ENCODE measurements around the gene FKBP4.

The FKBP4 gene

DNA sequence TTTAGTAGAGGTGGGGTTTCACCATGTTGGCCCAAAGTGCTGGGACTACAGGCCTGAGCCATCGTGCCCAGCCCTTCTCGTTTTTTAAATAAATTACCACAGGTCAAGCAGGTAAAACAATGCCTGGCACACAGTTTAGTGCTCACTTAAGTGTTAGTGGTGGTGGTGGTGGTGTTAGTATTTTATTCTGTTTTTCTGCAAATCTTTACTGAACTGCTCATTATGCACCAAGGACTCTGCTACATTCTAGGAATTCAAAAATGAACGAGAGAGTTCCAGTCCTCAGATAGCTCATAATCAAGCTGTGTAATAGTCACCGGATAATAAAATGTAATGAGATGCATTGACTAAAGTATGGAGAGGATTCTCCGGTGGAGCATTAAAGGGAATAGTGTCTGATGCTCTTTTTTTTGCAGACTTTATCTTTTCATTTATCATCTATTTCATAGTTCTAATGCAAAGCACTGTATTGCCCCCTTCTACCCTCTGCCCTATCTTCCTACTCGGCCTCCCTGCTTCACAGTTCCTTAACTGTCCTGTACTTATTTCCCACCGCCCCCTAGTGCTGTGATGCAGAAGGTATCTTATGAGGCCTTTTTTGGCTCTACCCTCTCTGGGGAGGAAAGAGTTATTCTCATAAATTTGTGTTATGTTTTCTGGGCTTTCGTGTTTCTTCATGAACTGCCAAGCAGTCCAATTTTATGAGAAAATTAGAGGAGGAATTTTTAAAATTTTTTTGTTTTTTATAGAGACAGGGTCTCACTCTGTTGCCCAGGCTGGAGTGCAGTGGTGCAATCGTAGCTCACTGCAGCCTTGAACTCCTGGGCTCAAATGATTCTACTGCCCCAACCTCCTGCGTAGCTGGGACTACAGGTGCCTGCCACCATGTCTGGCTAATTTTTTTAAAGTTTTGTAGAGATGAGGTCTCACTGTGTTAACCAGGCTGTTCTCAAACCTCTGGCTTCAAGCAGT is 18.7 kb downstream of the FKBP4 start:
- DNase-seq (peak; percentile 63), ATAC-seq (peak; percentile 49)

DNA sequence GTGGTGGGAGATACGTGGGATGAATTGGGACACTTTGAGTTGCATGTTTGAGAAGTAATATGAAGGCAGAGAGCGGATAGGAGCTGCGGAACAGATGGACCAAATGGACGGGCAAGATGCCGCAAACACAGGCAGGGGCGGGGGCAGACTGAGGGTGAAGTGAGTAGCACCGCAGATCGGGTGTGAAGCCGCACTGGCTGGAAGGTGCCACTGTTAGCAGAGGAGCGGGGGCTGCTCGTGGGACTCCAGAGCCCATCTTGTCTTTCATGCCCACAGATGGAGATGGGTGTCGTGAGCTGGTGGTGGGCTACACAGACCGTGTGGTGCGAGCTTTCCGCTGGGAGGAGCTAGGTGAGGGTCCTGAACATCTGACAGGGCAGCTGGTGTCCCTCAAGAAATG is 25.0 kb downstream of the FKBP4 start:
- DNase-seq: no peak
- ATAC-seq: no peak

DNA sequence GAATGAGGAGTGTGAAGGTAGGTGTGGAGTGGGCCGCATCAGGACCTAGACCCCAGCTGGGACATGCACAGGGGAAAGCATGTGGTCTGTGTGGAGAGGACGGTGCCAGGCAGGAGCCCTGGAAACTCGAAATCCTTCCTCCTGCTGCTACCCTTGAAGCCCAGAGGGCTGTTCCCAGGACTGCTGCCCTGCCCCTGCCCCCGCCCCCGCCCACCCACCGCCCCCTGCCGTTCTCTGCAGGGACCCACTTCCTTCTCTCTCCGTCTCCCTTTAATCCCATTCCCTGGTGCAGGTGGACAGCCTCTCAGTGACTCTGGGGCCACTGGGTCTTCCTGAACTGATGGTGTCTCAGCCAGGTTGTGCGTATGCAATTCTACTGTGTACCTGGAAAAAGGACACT is 25.7 kb downstream of the FKBP4 start:
- no peak for DNase-seq
- ATAC-seq: no peak

DNA sequence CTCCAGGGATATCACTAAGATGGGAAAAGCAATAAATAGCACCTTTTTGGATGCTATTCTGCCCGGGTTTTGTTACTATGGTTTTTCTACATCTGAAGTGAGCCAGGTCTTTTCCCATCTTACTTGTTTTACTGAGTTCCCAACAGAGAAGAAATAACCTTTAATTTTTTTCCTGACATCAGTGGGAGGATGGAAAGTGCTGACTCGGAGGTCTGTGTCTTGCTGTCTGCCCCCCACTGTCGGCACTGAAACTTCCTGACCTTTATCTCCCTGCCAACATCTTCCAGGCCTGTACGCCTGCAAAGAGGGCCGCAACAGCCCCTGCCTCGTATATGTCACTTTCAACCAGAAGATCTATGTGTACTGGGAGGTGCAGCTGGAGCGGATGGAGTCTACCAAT is 28.7 kb downstream of the FKBP4 start:
- ATAC-seq (no peak), DNase-seq (no peak)

- no peak for ATAC-seq
- DNase-seq: no peak
These were observed 29.8 kb downstream of the FKBP4 start for GRCh38 chr12:2824541-2824940.

DNA sequence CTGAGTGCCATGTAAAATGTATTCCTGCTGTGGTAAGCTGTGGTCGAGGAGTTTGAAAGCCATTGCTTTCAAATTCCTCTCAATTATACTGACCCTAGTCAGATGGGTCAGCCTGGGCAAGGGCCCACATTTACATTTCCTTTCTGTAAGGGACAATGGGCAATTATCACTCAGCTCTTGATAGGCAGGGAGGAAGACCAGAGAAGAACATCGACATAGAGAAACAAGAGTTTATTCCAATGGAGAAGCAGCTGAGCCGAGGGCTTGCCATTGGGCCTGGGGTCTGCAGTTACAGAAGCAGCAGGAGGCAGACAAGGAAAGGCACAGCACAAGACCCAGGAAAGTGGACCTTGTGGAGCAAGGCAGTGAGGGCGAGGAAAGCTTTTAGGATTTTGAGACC is 30.4 kb downstream of the FKBP4 start:
- ATAC-seq (no peak), DNase-seq (no peak)

GRCh38 chr12:2826036-2826435 is 31.3 kb downstream of the FKBP4 start:
- DNase-seq: no peak
- ATAC-seq: no peak

DNA sequence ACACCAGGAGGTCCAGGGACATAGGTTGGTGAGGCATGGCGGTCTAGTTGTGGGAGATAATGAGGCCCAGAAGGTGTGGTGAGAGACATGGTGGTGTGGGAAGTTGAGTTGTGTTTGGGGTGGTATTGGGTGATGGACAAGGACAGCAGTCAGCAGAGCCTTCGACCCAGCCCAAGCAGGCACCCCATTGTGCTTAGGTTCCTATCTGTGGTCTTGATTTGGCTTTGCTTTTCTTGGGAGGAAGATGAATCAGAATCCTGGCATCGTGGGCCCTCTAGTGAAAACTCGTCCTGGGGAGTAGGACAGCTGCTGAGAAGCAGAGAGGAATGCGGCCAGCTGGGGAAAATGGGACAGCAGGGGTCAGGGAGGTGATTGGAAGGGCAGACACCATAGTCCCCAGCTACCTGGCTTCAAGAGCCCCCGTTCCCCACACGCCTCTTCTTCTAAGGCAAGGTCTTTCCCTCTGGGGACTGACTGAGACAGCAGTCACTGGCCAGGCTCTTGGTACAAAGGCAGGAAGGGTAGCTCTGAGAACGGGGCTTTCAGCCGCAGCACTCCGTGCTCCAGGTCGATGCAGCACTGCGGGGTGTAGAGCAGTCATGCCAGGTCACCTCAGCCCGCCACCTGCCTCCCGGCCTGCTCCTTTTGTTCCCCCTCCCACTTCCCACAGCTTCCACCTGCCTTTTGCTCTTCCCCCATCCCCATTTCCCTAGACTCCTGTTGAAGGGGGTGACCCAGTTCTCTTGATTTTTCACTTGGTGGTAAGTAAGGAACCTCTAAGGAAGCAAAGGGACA is 32.1 kb downstream of the FKBP4 start:
- ATAC-seq (no peak), DNase-seq (no peak)

GRCh38 chr12:2829275-2829674 is 34.5 kb downstream of the FKBP4 start:
- DNase-seq (no peak), ATAC-seq (no peak)

- ATAC-seq: no peak
These were observed 37.9 kb downstream of the FKBP4 start for GRCh38 chr12:2832550-2833127.

GRCh38 chr12:2833327-2833726 is 38.6 kb downstream of the FKBP4 start:
- no peak for ATAC-seq
- DNase-seq: no peak

More at GRCh38 chr12:2832550-2833127, 37.9 kb downstream of the FKBP4 start:
- no peak for DNase-seq

DNA sequence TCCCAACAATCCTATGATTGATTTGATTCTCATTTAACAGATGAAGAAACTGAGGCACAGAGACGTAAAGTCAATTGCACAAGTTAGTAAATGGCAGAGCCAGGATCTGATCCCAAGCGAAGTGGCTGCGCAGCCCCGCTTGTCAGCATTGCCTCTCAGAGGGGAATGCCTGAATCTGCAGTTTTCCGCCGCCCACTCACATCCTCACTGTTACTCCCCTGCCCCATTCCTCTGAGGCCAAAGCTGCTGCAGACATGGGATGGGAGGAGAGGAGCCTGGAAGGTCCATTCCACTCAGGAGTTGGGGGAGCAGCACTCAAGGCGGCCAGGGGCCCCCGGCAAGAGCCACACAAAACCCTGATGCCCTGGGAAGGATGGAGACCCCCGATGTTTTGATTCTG is 39.0 kb downstream of the FKBP4 start:
- ATAC-seq: no peak
- DNase-seq: no peak

DNA sequence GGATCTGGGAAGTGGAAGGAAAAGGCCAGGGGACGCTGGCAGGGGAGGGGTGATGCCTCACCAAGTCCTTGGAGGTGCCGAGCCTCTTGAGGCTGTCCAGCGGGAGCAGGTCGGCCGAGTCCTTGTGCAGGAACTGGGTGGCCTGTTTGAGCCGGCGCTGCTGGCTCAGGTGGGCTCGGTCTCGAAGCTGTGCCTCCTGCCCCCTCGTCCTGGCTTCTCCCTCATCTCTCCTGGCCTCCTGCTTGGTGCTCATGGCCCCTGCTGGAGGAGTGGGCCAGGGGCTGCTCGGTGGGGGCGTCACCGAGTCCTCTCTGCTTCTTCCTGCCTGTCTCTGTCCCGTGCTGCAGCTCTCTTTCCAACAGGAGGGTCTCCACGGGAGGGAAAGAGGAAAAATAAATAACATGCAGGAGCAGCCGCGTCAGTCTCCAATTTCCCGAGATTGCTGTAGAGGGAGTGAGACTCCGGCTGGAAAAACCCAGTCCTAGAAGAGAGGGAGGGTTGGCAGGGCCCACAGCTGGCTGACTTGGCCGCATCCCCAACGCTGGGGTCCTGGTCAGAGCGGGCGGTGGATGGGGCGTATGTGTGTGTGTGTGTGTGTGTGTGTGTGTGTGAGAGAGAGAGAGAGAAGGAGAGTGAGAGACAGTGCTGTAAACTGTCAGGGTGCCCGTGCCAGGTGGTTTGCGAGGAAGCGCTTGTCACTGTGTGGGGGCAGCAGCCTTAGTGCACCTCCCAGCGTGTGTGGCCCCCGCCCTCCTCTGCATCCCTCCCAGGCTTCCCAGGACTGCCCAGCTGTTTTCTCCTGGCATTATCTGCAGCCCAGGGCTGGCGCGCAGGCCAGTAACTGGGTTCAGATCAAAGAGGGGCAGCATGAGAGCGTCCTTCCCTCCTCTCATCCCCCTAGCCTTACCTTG is 40.1 kb downstream of the FKBP4 start, which contains the start of gene NRIP2:
Gene NRIP2 (minus strand): TSS at position 455 of the 911 bp plus-strand sequence. CDS start 52 bp downstream, at position 403.
- DNase-seq (no peak), ATAC-seq (no peak)

DNA sequence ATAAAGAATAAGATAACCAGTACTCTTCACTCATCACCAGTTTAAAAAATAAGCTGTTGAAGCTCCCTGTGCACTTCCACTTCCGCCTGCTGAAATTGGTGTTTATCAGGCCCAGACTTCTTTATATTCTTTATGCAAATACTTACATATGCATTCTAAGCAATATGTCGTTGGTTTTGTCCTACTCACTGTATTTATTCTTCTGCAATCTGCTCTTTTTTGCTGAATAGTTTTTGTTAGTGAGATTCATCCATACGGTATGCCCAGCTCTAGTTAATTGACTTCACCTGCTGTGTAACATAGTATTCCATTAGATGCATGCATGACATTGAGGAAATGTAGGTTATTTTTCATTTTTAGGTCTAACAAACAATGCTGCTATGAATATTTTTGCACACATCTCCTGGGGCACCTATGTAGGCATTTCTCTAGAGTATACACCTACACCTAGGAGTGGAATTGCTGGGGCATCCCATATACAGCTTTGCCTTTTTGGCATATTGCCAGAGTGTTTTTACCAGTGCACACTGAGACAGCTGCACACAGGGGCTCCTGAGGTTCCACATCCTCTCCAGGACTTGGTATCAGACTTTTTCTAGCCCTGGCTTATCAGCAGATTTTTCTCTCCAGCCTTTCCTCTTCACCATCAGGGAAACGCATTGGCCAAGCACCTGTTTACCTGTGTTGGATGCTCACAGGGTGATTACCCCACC is 41.1 kb downstream of the FKBP4 start:
- DNase-seq: no peak
- no peak for ATAC-seq

DNA sequence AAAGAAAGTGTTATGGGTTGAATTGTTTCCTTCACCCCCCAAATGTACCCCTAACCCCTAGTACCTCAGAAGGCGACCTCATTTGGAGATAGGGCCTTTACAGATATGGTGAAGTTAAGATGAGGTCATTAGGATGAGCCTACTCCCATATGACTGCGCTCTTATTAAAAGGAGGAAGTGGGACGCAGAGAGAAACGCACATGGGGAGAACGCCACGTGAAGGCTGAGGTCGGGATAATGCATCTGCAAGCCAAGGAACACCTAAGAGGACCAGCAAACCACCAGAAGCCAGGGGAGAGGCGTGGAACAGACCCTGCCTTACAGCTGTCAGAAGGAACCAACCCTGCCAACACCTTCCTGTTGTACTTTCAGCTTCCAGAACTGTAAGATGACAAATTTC is 41.8 kb downstream of the FKBP4 start:
- DNase-seq (no peak), ATAC-seq (no peak)

DNA sequence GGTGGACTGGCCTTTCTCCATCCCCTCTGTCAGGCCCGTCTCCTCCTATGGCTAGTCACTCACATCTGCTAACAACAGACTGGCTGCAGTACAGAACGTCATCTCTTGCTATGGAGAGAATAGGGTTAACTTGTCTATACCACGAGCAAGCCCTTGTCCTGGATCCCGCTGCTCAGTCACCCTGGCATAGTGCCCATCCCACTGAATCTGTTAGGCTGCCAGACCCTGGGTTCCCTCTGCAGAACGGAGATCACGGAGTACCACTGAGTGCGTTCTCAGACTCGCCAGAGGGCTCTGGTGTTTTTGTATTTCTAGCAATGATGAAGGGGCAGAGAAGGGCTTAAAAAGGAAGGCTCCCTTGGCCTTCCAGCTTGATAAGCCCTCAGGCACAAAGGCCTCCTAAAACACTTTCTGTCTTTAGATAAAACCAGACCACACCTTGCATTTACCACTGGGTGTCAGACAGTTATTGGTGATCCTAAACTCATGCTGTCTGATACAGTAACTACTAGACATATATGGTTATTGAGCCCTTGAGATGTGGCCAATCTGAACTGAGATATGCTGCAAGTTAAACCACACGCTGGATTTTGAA is 46.4 kb downstream of the FKBP4 start:
- ATAC-seq: no peak

DNA sequence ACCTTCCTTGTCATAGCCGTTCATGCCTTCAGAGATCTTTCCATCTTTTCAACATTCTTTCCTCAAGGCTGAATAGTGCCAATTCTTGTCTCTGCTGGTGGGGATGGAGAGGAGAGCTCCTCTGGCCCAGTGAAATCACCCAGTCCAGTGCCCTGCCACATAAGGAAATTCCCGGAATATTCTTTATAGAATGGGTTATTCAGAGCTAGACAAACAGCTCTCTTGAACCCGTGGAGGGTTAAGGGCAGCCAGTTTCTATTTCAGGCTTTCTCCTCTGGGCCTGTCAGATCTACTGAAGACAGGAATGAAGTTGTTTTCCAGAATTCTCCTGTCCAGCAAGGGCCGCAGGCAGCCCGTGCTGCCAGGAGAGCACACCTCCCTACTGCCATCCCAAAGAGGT is 48.2 kb downstream of the FKBP4 start:
- DNase-seq: no peak
- ATAC-seq: no peak

More for the DNA sequence above, 46.4 kb downstream of the FKBP4 start:
- no peak for DNase-seq

DNA sequence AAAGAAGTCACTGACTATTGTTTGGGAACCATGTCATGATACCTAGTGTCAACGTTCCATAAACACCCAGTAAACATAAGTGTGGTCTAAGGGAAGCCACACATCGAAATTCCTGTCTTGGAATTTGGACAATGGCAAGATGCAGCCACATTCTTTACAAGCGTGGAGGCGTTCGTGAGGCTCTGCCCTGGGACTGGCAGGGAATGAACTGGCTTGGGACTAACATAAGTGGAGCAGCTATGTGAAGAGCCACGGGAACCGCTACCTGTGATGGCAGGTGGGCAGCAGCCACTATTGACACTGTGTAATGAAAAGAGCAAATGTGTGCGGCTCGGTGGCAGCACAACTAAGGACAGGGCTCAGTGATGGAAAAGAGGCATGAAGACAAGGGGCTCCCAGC is 50.0 kb downstream of the FKBP4 start:
- no peak for DNase-seq
- ATAC-seq: no peak

DNA sequence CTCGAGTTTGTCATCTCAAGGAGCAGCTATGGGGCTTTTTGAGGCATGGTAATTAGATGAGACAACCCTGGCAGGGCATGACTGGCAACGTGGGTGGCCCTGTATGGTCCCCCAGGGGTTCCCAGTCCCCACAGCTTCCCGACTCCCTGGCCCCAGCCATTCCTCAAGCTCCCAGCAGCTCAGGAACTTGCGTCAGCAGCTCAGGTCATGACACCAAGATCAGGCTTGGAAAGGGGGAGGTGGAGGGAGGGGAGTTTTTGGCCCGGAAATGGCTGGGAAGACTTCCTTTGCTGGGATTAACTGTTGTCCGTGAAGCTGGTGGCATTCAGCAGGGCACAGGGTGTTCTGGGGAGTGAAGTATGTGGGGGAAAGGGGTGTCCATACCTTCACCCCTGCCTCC is 50.5 kb downstream of the FKBP4 start:
- ATAC-seq: no peak
- DNase-seq: no peak

DNA sequence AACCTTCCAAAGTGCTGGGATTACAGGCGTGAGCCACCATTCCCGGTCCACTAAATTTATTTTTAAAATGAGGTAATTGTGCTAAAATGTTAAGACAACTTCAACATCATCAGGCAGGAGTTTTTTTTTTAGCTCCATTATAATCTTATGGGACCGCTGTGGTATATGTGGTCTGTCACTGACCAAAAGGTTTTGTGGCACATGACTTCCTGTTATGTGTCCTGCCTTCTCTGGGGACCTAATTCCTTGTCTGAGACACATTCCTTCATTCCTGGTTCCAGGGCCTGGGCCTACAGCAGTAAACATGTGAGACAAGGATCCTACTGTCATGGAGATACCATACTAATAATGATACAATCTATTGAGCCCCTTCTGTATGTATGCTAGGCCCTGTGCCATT is 57.2 kb downstream of the FKBP4 start:
- no peak for ATAC-seq
- no peak for DNase-seq

DNA sequence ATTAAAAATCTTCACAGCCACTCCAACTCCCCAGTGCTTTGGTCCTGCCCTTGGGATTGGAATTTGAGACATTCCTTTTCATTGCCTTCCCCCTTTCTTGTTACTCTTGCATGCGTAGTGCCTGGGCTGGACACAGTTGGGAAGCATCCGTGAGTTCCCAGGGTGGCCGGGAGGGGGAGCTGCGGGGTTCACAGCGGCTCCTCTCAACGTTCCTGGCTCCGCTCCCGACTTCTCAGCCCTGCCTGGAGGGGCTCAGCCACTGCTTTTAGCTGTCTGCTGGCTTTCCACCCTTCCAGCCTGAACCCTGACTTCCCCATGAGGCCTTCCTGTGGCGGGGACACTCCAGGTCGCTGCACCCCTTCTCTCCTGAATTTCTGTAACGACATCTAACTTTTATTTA is 58.9 kb downstream of the FKBP4 start:
- ATAC-seq: peak; percentile 72
- peak; percentile 67 for DNase-seq
